Activated CD8-positive, alpha-beta T cell treated with anti-CD3 and anti-CD28 coated beads for 36 hours (primary cell): ENCODE results near the gene NDUFB7. TPM values are rescaled to one million over a fixed set of nuclear protein-coding genes. Genes with fewer than 3 reads are reported as not detected.
"Not testable (repeated sequence)": the region's sequence is repeated elsewhere in the genome, so short reads cannot be mapped to it uniquely, and the experiment has no call there.

ENCODE experiments used
- ATAC-seq: fragments of 200-7000 bp; cut with Tn5 transposase; one replicate; pipeline ENCODE4 v1.10.0; 2021; ENCODE audit warnings: mild to moderate bottlenecking, moderate library complexity
- CTCF ChIA-PET: fragments of 350-600 bp; sonication (Branson Sonifier 250); formaldehyde crosslinking; loops from one replicate; lab custom pipeline; 2021; ENCODE audit warnings: antibody characterized with exemption; lab: Charles Lee
- POLR2A ChIA-PET: fragments of 350-600 bp; sonication (Branson Sonifier 250); formaldehyde crosslinking; loops from one replicate; lab custom pipeline; 2021; ENCODE audit warnings: antibody characterized with exemption; lab: Charles Lee
- DNase-seq: peaks from one replicate; pipeline ENCODE4 v3.0.0-alpha.2; 2020
- H3K27ac Mint-ChIP-seq: one replicate; pipeline ENCODE4 v1.8.0; 2021; ENCODE audit warnings: mild to moderate bottlenecking, mixed read lengths
- H3K27me3 Mint-ChIP-seq: one replicate; pipeline ENCODE4 v1.8.0; 2021; ENCODE audit warnings: mixed read lengths
- H3K36me3 Mint-ChIP-seq: one replicate; pipeline ENCODE4 v1.8.0; 2021; ENCODE audit warnings: low read depth, mixed read lengths
- H3K4me1 Mint-ChIP-seq: one replicate; pipeline ENCODE4 v1.8.0; 2021; ENCODE audit warnings: low read depth, mixed read lengths
- H3K4me3 Mint-ChIP-seq: one replicate; pipeline ENCODE4 v1.8.0; 2021; ENCODE audit warnings: mild to moderate bottlenecking, moderate library complexity, mixed read lengths
- H3K9me3 Mint-ChIP-seq: one replicate; pipeline ENCODE4 v1.8.0; 2021; ENCODE audit warnings: mixed read lengths
- intact Hi-C: fragments of 100-400 bp; cut with micrococcal nuclease; formaldehyde crosslinking; loops from one replicate; pipeline ENCODE4 v1.10.0; 2022
- total RNA-seq, 2 experiments: library from RNA; stranded (reverse); gene quantifications; one replicate each; pipeline ENCODE4 v1.2.3, GENCODE V29; 2021
- TF ChIP-seq, protein P1 (sequence below): fragments of 200-600 bp; IDR thresholded peaks from one replicate; pipeline ENCODE4 v1.8.0; 2022; ENCODE audit warnings: antibody characterized with exemption, mild to moderate bottlenecking

The NDUFB7 gene
- total RNA-seq, 2 experiments from 2014 or later, result 123 to 135 TPM

DNA sequence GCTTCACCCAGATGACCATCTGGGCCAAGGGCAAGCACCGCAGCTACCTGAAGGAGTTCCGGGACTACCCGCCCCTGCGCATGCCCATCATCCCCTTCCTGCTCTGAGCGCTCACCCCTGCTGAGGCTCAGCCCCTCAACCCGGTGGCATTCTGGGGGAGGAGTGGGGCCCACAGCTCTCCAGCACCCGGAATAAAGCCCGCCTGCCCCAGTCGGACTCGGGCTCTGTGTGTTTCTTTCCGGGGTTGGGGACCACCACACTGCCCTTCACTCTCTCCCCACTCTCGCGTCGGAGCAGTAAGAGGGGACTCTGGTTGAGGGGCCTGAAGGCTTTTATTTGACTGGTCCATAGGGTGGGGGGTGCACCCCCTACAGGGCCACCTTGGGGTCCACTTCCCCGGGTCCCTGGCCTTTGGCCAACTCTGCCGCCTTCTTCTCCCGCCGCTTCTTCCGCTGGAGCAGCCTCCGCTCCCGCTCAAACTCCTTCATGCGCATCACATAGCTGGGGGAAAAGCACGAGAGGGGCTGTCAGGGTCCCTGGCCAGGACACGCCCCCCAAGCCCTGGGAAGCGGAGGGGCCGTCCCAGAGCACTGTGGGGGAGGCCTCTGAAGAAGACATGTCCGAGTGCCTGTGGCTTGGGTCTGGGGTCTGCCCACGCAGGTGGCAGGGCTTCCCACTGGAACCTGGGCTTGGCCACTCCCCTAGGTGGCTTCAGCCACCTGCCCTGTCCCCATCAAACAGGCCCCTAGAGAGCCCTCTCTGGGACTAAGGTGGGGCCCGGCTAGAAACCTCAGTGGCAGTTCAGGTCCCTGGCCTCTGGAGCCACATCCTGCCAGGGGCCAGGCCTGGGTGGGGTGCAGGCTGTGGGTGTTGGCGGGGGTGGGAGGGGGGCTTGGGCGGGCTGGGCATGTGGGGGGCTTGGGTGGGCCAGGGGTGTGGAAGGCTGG is 5.8 kb downstream of the NDUFB7 start:
- Mint-ChIP-seq H3K27me3 (no peaks in the 10 kb centered on the region), H3K4me3 (no peak overlapping the region), H3K36me3 (peaks cover 11% of the 10 kb centered on the region), H3K9me3 (no peaks in the 10 kb centered on the region), H3K27ac (no peak overlapping the region), H3K4me1 (peaks cover 41% of the 10 kb centered on the region)
- DNase-seq, result no peak
- TF ChIP-seq, protein P1, sequence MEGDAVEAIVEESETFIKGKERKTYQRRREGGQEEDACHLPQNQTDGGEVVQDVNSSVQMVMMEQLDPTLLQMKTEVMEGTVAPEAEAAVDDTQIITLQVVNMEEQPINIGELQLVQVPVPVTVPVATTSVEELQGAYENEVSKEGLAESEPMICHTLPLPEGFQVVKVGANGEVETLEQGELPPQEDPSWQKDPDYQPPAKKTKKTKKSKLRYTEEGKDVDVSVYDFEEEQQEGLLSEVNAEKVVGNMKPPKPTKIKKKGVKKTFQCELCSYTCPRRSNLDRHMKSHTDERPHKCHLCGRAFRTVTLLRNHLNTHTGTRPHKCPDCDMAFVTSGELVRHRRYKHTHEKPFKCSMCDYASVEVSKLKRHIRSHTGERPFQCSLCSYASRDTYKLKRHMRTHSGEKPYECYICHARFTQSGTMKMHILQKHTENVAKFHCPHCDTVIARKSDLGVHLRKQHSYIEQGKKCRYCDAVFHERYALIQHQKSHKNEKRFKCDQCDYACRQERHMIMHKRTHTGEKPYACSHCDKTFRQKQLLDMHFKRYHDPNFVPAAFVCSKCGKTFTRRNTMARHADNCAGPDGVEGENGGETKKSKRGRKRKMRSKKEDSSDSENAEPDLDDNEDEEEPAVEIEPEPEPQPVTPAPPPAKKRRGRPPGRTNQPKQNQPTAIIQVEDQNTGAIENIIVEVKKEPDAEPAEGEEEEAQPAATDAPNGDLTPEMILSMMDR, result no peak
- POLR2A ChIA-PET, result interaction anchor here (0.9 kb wide), 1 partner anchor 120 kb away, joined by 3 read pairs; no protein-coding TSS in a partner anchor
- intact Hi-C loops, result no loop called here
- ATAC-seq, result no peak
- CTCF ChIA-PET, result interaction anchor here (1.0 to 1.5 kb wide), 2 partner anchors 9 to 124 kb away, joined by 4 to 5 read pairs; partner anchors contain the start of gene ZNF333

- H3K4me1 Mint-ChIP-seq, result peaks cover 40% of the 10 kb centered on the region
- no peak overlapping the region for H3K27ac Mint-ChIP-seq
- POLR2A ChIA-PET, result interaction anchor here (0.9 kb wide), 1 partner anchor 121 kb away, joined by 3 read pairs; no protein-coding TSS in a partner anchor
- TF ChIP-seq, protein P1, result no peak
- peaks cover 11% of the 10 kb centered on the region for H3K36me3 Mint-ChIP-seq
- CTCF ChIA-PET, result interaction anchor here (1.5 kb wide), 1 partner anchor 8 kb away, joined by 4 read pairs; no protein-coding TSS in a partner anchor
- ATAC-seq (no peak), DNase-seq (no peak)
- H3K9me3 Mint-ChIP-seq, result no peaks in the 10 kb centered on the region
- intact Hi-C loops, result no loop called here
- H3K27me3 Mint-ChIP-seq, result no peaks in the 10 kb centered on the region
- no peak overlapping the region for H3K4me3 Mint-ChIP-seq
Measured at GRCh38 chr19:14565298-14565679, 6.6 kb downstream of the NDUFB7 start.

GRCh38 chr19:14564652-14565297 is 7.1 kb downstream of the NDUFB7 start:
- DNase-seq, H3K27ac Mint-ChIP-seq, H3K4me3 Mint-ChIP-seq, intact Hi-C loops, H3K27me3 Mint-ChIP-seq, H3K9me3 Mint-ChIP-seq: not testable (repeated sequence)
- ATAC-seq, result peak; percentile 7
- Mint-ChIP-seq H3K36me3 (peaks cover 11% of the 10 kb centered on the region), H3K4me1 (peaks cover 41% of the 10 kb centered on the region)
- CTCF ChIA-PET, result interaction anchor here (1.5 kb wide), 1 partner anchor 8 kb away, joined by 4 read pairs; no protein-coding TSS in a partner anchor
- POLR2A ChIA-PET, result interaction anchor here (0.9 kb wide), 1 partner anchor 121 kb away, joined by 3 read pairs; no protein-coding TSS in a partner anchor

DNA sequence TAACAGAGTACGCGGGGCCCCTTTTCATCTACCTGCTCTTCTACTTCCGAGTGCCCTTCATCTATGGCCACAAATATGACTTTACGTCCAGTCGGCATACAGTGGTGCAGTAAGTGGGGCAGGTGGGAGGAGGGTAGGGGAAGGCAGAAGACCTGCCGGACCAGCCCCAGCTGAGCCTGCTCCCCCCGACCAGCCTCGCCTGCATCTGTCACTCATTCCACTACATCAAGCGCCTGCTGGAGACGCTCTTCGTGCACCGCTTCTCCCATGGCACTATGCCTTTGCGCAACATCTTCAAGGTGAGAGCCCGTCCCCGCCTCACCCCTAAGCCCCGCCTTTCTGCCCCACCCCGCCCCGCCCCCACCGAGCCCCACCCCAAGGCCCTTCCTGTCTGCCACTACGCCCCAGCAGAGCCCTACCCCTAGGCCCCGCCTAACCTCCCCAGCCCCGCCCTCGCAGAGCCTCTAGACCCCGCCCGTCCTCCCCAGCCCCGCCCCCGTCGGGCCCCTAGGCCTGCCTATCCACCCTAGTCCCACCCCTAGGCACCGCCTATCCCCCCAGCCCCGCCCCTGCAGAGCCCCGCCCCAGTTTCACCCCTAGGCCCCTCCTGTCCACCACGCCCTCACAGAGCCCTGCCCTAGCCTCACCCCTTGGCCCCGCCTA is 7.7 kb downstream of the NDUFB7 start:
- ATAC-seq (peak; percentile 90), DNase-seq (peak; percentile 82)
- Mint-ChIP-seq H3K4me3 (no peak overlapping the region), H3K4me1 (peaks cover 36% of the 10 kb centered on the region), H3K36me3 (peaks cover 11% of the 10 kb centered on the region), H3K9me3 (no peaks in the 10 kb centered on the region), H3K27me3 (no peaks in the 10 kb centered on the region), H3K27ac (no peak overlapping the region)
- TF ChIP-seq, protein P1, result no peak
- ChIA-PET CTCF (no interaction called here), POLR2A (no interaction called here)
- intact Hi-C loops, result no loop called here

DNA sequence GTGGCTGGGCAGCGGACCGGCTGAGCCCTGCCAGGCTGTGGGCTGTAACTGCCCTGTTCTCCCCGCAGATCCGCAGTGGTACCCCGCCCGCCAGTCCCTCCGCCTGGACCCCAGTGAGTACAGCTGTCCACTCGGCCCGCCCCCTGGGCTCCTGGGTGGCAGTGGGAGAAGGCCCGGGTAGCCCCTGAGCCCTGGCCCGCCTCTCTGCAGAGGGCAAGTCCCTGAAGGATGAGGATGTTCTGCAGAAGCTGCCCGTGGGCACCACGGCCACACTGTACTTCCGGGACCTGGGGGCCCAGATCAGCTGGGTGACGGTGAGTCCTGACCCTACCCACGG is 8.3 kb downstream of the NDUFB7 start:
- Mint-ChIP-seq H3K27me3 (no peaks in the 10 kb centered on the region), H3K4me3 (no peak overlapping the region), H3K4me1 (peaks cover 33% of the 10 kb centered on the region), H3K9me3 (no peaks in the 10 kb centered on the region), H3K36me3 (peaks cover 11% of the 10 kb centered on the region), H3K27ac (no peak overlapping the region)
- TF ChIP-seq, protein P1, result no peak
- DNase-seq (no peak), ATAC-seq (no peak)
- intact Hi-C loops, result no loop called here
- ChIA-PET CTCF (no interaction called here), POLR2A (no interaction called here)
